HG03439 (cell line): ENCODE measurements around the gene EIF4G3.
"Not testable (repeated sequence)": the region's sequence is repeated elsewhere in the genome, so short reads cannot be mapped to it uniquely, and the experiment has no call there.

Experiments
- ATAC-seq: cut with Tn5 transposase; IDR thresholded peaks from one replicate; pipeline ENCODE4 v1.9.1; 2021; ENCODE audit warnings: mild to moderate bottlenecking, moderate library complexity; ENCODE audit not compliant: unreplicated experiment

The EIF4G3 gene

DNA sequence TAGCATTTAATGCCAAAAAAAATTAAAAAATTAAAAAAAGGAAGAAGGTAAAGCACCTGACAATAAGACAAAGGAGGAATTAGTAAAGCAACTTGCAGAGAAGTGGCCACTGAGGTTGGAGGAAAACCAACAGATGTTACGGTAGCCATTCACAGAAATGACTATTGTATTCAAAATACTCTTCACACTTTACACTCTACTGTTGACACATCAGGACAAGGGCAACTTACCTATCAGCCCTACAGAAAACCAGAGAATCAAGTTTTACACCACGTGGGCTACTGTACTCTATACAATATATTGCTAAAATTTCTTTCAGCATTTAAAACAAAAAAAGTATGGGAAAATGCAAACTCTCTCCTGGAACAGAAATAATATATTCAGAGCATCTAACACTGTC is 70.0 kb downstream of the EIF4G3 start:
- no peak for ATAC-seq

DNA sequence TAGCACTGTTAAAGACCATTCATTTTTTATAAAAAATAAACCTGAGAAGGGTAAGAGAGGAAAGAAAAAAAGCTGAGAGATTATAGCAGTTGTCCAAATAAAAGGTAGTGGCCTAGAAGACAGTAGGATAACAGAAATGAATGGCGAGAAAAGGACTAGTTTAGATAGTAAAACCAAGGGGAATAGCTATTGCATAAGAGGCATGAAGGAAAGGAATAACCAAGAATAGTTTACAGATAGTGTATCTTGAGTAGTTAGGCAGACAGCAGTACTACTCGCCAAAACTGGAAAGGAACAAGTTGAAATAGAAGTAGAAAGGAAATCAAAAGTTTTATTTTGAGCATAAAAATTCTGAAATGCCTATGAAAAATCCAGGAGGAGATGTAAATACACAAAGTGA is 70.5 kb downstream of the EIF4G3 start:
- no peak for ATAC-seq

DNA sequence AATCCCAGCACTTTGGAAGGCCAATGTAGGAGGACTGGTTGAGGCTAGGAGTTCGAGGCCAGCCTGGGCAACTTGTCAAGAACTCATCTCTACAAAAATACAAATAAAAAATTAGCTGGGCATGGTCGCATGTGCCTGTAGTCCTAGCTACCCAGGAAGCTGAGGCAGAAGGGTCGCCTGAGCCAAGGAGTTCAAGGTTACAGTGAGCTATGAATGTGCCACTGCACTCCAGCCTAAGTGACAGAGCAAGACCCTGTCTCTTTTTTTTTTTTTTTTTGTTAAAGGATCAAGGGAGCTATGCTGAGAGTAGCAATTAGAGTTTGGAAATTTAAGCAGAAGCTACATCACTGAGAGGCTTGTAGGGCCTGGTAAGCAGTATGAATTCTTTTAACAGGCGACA is 70.9 kb downstream of the EIF4G3 start:
- ATAC-seq, result no peak

DNA sequence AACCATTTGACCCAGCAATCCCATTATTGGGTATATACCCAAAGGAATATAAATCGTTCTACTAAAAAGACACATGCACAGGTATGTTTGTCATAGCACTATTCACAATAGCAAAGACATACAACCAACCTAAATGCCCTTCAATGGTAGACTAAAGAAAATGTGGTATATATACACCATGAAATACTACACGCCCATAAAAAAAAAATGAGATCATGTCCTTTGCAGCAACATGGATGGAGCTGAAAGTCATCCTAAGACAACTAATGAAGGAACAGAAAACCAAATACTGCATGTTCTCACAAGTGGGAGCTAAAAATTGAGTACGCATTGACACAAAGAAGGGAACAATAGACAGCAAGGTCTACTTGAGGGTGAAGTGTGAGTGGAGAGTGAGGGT is 72.0 kb downstream of the EIF4G3 start:
- no peak for ATAC-seq

DNA sequence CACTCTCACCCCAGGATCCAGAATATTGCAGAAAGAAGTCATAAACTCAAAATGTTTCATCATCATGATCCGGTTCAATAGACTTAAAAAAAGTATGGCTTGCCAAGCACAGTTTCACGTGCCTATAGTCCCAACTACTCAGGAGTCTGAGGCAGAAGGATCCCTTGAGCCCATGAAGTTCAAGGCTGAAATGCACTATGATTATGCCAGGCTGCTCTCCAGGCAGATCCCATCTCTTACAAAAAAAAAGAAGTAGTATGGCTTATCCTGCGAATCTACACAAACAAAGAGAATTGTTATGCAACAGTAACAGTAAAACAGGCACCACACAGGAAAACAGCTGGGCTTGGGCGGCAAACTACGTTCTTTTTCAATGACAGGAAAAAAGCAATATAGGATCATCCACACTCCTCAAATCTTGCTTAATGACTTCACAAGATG is 76.2 kb downstream of the EIF4G3 start:
- no peak for ATAC-seq

DNA sequence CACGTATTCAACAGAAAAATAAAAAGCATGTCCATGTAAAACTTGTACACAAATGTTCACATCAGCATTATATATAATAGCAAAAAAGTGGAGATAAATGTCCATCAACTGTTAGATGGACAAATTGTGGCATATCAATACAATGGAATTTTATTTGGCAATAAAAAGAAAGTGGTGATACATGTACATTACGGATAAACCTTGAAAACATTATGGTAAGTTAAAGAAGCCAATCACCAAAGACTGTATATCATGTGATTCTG is 76.9 kb downstream of the EIF4G3 start:
- no peak for ATAC-seq

DNA sequence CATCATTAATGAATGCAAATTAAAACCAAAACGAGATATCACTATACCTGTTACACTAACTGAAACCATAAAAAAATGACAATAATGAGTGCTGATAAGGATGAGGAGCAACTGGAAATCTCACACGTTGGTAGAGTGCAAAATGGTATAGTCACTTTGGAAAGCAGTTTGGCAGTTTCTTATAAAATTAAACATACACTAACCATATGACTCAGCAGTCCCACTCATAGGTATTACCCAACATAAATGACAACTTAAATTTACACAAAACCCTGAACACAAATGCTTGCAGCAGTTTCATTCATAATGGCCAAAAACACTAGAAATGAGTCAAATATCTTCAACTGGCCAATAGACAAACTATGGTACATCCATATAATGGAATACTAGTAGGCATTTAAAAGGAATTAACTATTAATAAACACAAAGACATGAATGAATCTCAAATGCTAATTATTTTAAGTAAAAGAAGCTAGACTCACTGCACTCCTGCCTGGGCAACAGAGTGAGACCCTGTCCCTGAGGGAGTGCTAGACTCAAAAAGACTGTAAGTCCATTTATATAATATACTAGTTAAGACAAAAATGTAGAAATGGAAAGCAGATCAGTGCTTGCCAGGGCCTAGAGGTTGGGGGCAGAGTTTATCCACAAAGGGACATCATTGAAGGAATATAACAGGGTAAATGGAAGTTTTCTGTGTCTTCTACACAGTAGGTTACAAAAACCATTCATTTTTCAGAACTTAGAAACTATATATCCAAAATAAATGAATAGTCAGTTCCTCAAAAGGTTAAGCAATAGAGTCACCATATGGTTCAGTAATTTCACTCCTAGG is 77.4 kb downstream of the EIF4G3 start:
- ATAC-seq, result no peak

DNA sequence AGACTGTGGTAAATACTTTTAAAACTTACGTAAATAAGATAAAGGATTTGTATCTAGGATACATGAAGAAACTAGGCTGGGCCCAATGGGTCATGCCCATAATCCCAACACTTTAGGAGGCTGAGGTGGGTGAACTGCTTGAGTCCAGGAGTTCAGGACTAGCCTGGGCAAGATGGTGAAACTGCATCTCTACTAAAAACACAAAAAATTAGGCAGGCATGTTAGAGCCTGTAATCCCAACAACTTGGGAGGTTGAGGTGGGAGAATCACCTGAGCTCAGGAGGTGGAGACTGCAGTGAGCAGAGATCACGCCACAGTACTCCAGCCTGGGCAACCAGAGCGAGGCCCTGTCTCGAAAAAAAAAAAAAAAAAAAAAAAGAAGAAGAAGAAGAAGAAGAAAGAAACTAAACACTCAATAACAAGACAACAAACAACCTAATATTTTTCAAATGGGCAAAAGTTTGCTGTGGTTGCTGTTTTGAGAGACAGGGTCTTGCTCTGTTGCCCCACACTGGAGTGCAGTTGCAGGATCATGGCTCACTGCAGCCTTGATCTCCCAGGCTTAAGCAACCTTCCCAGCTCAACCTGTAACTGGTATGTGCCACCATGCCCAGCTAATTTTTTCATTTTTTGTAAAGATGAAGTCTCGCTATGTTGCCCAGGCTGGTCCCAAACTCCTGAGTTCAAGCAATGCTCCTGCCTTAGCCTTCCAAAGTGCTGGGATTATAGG is 78.3 kb downstream of the EIF4G3 start:
- ATAC-seq, result no peak

DNA sequence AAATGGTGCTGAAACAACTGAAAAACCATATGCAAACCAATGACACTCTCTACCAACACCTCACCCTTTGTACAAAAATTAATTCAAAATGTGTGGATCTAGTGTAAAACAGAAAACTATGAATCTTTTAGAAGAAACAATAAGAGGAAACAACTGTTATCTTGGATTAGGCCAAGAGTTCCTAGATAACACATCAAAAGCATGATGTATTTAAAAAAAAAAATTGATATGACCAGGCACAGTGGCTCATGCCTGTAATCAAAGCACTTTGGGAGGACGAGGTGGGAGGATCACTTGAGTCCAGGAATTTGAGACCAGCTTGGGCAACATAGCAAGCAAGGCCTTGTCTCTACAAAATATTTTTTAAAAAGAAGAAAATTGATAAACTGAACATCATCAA is 79.0 kb downstream of the EIF4G3 start:
- ATAC-seq, result no peak

DNA sequence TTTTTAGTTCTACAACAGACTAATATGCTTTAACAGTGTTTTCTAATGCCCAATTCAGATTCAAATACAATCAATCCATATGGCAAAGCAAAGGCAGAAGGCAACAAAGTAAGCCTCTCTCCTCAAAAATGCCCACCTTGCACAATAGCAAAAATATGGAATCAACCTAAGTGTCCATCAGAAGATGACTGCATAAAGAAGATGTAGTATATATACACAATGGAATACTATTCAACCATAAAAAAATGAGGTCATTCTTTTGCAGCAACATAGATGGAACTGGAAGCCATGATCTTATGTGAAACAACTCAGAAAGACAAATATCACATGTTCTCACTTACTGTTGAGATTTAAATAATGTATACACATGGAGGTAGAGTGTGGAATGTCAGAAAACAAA is 80.7 kb downstream of the EIF4G3 start:
- ATAC-seq, result no peak

DNA sequence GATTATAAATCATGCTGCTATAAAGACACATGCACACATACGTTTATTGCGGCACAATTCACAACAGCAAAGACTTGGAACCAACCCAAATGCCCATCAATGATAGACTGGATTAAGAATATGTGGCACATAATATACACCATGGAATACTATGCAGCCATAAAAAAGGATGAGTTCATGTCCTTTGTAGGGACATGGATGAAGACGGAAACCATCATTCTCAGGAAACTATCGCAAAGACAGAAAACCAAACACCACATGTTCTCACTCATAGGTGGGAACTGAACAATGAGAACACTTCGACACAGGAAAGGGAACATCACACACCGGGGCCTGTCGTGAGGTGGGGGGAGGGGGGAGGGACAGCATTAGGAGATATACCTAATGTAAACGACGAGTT is 82.4 kb downstream of the EIF4G3 start:
- ATAC-seq, result not testable (repeated sequence)

DNA sequence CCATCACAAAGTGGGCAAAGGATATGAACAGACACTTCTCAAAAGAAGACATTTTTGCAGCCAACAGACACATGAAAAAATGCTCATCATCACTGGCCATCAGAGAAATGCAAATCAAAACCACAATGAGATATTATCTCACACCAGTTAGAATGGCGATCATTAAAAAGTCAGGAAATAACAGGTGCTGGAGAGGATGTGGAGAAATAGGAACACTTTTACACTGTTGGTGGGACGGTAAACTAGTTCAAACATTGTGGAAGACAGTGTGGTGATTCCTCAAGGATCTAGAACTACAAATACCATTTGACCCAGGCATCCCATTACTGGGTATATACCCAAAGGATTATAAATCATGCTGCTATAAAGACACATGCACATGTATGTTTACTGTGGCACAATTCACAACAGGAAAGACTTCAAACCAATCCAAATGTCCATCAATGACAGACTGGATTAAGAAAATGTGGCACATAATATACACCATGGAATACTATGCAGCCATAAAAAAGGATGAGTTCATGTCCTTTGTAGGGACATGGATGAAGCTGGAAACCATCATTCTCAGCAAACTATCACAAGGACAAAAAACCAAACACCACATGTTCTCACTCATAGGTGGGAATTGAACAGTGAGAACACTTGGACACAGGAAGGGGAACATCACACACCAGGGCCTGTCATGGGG is 83.3 kb downstream of the EIF4G3 start:
- ATAC-seq, result not testable (repeated sequence)

DNA sequence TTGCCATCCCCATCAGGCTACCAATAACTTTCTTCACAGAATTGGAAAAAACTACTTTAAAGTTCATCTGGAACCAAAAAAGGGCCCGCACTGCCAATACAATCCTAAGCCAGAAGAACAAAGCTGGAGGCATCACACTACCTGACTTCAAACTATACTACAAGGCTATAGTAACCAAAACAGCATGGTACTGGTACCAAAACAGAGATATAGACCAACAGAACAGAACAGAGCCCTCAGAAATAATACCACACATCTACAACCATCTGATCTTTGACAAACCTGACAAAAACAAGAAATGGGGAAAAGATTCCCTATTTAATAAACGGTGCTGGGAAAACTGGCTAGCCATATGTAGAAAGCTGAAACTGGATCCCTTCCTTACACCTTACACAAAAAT is 84.2 kb downstream of the EIF4G3 start:
- ATAC-seq, result not testable (repeated sequence)

DNA sequence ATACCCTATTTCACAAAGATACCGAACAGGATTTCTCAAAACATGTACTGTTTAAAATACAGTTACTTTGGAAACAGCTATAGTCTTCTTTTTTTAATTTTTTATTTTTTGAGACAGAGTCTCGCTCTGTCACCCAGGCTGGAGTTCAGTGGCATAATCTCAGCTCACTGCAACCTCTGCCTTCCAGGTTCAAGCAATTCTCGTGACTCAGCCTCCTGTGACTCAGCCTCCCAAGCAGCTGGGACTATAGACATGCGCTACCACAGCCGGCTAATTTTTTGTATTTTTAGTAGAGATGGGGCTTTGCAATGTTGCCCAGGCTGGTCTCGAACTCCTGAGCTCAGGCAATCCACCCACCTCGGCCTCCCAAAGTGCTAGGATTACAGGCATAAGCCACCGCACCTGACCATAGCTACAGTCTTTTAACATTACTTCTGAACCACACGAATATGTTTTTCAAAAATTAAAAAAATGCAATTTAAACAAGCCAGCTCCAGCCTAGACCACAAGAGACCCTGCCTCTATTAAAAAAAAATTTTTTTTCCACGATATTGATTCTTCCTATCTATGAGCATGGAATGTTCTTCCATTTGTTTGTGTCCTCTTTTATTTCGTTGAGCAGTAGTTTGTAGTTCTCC is 85.5 kb downstream of the EIF4G3 start:
- not testable (repeated sequence) for ATAC-seq

DNA sequence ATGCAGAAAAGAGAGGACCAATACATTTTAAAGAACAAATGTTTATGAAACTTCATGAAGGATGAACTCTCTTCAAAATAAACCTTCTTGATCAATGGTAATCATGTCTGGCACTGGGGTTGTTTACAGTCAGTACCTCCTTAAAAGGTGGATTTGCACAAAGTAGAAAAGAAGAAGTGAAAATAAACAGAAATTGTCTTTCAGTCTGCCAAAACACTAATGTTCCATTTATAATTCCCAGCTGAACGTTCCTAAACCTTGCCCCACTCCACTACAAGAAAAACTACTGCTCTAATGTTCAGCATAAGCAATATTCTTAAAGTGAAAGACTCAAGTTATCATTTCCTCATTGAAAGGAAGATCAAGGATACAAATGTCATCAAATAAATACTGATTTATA is 86.2 kb downstream of the EIF4G3 start:
- ATAC-seq, result no peak

DNA sequence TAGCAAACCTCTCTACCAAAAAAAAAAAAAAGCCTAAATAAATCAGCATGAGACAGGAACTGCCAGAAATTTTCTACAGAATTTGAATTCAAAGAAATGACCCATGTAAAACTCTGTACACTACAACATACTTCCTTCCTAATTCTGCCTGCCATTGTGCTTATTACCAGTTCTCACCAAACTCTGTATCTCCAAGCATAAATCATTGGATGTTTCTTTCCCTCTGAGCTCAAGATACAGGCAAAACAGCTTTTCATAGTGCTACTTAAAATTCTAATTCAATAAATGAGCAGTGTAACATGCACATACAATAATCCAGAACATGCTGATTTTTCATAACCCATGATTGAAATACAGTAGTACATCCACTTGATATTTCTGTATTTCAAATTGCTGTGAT is 87.0 kb downstream of the EIF4G3 start:
- ATAC-seq, result no peak

DNA sequence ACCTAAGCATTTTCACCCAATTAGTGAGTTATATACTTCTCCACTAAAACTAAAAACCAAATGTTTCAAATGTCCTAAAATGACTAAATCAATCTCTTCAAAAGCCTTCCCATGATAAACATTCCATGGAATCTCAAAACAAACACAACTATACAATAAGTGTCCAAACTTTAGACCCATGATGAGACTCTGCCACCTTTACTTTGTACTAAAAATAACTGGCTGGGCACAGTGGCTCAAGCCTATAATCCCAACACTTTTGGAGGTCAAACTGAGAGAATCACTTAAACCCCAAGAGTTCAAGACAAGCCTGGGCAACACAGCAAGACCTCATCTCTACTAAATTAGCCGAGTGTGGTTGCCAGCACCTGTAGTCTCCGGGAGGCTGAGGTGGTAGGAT is 87.4 kb downstream of the EIF4G3 start:
- no peak for ATAC-seq

DNA sequence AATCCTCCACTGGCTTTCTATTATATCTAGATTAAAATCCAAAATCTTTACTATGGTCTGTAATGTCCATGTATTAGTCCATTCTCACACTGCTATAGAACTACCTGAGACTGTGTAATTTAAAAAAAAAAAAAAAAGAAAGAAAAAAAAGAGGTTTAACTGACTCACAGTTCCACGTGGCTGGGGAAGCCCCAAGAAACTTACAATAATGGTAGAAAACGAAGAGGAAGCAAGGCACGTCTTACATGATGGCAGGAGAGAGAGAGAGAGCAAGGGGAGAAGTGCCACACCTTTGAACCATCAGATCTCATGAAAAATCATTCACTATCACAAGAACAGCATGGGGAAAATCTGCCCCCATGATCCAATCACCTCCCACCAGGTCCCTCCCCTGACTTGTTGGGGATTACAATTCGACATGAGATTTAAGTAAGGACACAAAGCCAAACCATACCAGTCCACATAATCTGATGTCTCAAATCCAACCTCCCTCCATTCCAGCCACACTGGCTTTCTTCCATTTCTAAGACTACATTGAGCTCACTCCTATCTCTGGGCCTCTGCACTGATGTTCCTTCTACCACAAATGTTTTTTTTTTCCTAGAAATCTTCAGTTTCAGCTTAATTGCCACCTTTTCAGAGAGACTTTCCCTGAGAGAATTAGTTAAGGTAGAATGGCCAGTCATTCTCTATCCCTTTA is 92.4 kb downstream of the EIF4G3 start:
- no peak for ATAC-seq

DNA sequence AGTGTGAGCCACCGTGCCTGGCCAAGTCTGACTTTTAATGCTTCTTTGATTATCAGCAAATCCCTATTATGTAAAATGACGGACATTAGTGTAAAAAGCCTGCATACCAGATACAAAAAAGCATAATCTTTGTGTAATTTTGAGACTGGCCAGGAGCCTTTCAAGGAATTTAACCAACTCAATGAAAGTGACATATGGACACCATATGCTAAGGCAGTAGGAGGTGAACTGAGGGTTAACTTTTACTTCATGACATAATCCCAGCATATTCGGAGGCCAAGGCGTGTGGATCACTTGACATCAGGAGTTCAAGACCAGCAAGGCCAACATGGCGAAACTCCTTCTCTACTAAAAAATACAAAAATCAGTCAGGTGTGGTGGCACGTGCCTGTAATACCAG is 94.6 kb downstream of the EIF4G3 start:
- no peak for ATAC-seq

DNA sequence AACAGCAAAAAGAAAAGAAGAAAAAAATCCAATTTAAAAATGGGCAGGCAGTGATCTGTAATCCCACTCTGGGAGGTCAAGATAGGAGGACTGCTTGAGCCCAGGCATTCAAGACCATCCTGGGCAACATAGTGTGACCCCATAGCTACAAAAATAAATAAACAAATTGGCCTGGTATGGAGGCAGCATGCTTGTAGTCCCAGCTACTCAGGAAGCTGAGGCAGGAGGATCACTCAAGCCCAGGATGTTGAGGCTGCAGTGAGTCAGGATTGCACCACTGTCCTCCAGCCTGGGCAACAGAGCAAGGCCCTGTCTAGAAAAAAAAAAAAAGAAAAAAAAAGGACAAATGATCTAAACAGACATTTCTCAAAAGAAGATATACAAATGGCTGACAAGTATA is 99.6 kb downstream of the EIF4G3 start:
- ATAC-seq, result no peak

DNA sequence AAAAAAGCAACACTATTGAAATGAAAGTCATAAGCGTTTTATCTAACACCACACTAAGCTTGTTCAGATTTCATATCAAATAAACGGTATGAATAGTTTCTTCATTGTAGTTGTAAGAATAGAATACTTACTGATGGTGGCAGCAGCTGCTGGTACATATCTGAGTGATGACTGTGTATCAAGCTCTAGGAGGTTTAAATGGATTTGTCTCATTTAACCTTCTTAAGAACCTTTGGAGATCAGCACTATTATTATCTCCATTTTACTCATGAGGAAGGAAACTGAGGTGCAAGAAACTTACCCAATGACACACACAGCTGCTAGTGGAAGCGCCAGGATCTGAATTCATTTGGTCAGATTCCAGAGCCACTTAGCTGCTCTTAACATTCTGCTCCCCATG is 104.0 kb downstream of the EIF4G3 start:
- ATAC-seq, result no peak
